ENCODE data around the gene KISS1R.

Gene KISS1R

GRCh38 chr19:931860-932647 lies 14.9 kb downstream of the KISS1R start:
- no peak overlapping the region for H3K4me3 ChIP-seq (replicated peaks; ENCODE audit: low read depth, low read length)
- TF ChIP-seq CTCF (IDR thresholded peaks at IDR 0.05; ENCODE audit: low read length, missing control alignments) = no peak
- no peak for DNase-seq (ENCODE audit: low read depth)

- TF ChIP-seq CTCF (IDR thresholded peaks at IDR 0.05; ENCODE audit: low read length, missing control alignments) = no peak
- H3K4me3 ChIP-seq (replicated peaks; ENCODE audit: low read depth, low read length) = peak overlapping the region; percentile 19
- DNase-seq (ENCODE audit: low read depth) = peak; percentile 93
These were observed 15.8 kb downstream of the KISS1R start for GRCh38 chr19:932648-933552.

GRCh38 chr19:933553-933882 lies 16.4 kb downstream of the KISS1R start:
- no peak for TF ChIP-seq CTCF (IDR thresholded peaks at IDR 0.05; ENCODE audit: low read length, missing control alignments)
- no peak overlapping the region for H3K4me3 ChIP-seq (replicated peaks; ENCODE audit: low read depth, low read length)
- no peak for DNase-seq (ENCODE audit: low read depth)

- no peak for DNase-seq (ENCODE audit: low read depth)
- H3K4me3 ChIP-seq (replicated peaks; ENCODE audit: low read depth, low read length) = no peak overlapping the region
- TF ChIP-seq CTCF (IDR thresholded peaks at IDR 0.05; ENCODE audit: low read length, missing control alignments) = no peak
These were observed 17.2 kb downstream of the KISS1R start for GRCh38 chr19:934197-934840.

- DNase-seq (ENCODE audit: low read depth) = peak; percentile 85
- TF ChIP-seq CTCF (IDR thresholded peaks at IDR 0.05; ENCODE audit: low read length, missing control alignments) = no peak
- H3K4me3 ChIP-seq (replicated peaks; ENCODE audit: low read depth, low read length) = no peak overlapping the region
These were observed 17.8 kb downstream of the KISS1R start for GRCh38 chr19:934865-935479.

GRCh38 chr19:936175-936546 lies 19.0 kb downstream of the KISS1R start:
- TF ChIP-seq CTCF (IDR thresholded peaks at IDR 0.05; ENCODE audit: low read length, missing control alignments) = no peak
- DNase-seq (ENCODE audit: low read depth) = no peak

More at GRCh38 chr19:936175-936546, 19.0 kb downstream of the KISS1R start:
- no peak overlapping the region for H3K4me3 ChIP-seq (replicated peaks; ENCODE audit: low read depth, low read length)

All from fibroblast of pulmonary artery (primary cell).